Measurements from ENCODE around the gene MPPED1.

The MPPED1 gene

DNA sequence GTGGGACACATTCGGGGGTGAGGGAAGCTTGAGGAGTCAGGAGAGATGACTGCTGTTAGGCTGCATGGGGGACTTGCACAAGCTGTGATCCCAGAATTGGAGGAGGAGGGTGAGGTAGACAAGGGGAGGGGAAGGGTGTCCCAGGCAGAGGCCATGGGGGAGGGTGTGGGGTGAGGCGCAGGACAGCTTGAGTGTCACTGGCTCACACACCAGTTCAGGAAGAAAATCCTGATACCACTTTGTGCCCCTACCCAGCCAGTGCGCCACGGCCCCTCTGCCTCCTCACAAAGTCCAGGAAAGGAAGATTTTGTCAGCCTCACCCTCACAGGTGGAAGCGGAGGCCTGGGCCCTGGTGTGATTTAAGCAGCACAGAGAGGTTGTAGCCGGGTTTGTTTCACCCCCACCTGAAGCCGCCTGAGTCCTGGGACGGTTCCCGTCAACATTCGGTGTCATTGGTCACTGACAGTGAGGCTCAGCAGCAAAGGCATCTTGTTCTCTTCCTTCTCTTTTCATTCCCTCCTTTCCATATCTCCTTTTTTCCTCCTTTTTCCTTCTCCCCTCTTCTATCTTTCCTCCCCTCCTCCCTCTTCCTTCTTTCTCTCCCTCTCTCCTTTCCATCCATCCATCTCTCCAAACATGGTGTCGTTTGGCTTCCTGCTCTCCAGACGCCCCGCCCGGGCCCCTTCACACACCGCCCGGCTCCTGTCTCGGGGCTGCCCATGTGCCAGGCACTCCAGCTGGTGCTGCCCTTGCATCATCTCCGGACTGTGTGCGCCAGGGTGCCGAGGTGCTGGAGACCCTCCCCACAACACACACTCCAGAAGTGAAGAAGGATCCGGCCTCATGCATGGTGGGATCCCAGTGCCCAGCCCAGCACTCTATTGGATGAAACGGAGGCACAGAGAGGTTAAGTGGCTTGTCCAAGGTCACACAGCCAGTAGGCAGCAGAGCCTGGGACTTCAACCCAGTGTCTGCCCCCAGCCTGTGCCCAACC is 89.3 kb downstream of the MPPED1 start:
- DNase-seq = no peak

DNA sequence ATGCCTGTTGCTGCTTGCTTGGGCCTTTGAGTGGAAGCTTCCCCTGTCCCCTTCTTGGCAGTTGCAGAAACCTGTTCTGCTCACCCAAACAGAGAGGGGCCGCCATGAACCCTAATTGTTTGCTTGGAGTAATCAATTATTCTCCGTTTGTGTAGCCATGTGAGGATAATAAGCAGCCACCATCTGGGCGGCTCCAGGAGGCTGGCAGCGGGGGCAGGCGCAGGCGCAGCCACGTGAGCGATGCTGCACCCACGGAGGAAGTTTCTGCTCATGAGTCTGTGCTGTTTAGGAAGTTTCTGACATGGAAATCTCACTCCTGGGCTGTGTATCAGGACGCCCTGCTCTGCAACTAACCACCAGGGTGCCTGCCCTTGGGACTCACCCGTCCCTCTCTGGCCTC is 90.1 kb downstream of the MPPED1 start:
- no peak for DNase-seq

DNA sequence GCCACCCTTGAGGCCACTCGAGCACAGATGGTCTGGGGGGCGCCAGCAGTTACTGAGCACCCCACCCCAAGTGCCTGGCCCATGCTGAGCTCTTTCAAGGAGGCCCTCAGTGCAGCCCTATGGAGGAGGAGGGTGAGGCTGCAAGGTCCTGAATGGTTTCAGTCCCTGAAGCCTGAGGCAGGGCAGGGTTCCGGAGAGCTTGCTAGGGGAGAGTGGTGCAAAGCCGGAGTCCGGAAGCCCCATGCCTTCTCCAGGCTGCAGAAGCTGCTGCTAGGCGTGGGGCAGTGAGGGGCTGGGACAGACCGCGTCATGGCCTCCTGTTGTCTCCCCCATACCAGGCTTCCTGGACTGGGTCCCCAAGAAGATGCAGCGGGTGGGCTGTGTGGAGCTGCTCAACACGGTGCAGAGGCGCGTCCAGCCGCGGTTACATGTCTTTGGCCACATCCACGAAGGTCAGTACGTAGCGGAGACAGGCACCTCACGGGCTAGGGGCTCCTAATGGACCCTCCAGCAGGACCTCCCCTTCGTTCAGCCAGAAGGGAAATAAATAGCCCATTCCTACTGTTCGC is 90.6 kb downstream of the MPPED1 start:
- DNase-seq = no peak

DNA sequence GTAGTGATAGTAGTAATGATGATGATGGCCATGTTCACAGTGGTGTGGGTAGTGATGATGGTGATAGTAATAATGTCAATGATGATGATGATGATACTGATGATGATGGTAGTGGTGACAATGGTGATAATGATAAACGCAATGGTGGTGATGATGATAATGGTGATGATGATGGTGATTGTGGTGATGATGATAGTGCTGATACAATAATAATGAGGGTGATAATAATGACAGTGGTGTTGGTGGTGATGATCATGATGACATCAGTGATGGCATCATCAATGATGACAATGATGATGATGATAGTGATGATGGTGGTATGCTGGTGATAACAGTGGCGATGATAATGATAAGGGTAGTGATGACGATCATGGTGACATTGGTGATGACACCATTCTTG is 92.3 kb downstream of the MPPED1 start:
- no peak for DNase-seq

DNA sequence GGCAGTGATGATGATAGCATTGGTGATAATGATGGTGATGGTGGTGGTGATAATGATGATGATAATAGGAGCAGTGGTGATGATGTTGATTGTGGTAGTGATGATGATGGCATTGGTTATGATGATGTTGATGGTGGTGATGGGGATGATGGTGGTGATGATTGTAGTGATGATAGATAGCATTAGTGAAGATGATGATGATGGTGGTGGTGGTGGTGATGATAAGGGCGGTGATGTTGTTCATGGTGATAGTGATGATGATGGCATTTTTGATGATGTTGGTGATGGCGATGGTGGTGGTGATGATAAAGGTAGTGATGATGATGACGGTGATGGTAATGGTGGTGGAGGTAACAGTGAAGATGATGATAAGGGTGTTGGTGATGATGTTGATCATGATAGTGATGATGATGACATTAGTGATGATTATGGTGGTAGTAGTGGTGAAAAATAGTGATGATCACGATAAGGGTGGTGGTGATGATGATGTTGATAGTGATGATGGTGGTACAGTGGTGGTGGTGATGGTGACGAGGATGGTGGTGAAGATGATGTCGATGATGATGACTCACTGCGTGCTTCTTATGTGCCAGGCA is 93.0 kb downstream of the MPPED1 start:
- DNase-seq = no peak

DNA sequence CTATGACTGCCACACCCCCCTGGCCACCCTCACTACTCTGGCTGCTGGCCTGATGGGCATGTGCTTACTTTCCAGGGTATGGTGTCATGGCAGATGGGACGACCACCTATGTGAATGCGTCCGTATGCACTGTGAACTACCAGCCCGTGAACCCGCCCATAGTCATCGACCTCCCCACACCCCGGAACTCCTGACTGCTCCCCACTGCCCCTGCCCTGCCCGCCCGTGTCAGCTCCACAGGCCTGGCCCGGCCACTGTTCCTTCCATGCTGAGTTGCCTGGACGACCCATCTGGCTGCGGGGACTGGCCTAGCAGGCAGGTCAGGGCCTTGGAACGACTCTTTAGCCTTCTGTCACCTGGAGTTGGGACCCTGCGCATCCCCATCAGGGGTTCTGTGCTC is 93.6 kb downstream of the MPPED1 start:
- no peak for DNase-seq

DNA sequence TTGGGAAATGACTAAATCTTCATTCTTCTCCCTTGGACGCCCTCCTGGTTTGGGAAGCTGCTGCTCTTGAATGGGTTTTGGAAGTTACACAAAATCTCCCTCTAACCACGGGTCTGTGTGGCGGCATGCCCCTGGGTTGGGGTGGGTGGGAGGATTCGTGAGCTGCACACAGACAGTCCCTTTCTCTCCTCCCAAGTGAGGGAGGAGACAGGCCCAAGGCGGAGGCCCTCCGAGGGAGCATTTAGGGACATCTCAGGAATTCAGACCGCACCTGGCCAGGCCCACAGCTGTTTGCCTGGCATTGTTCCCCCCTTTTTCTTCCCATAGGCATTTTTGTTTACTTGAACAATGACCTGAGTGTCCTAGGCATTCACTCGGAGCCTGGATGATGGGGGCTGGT is 94.1 kb downstream of the MPPED1 start:
- no peak for DNase-seq

DNA sequence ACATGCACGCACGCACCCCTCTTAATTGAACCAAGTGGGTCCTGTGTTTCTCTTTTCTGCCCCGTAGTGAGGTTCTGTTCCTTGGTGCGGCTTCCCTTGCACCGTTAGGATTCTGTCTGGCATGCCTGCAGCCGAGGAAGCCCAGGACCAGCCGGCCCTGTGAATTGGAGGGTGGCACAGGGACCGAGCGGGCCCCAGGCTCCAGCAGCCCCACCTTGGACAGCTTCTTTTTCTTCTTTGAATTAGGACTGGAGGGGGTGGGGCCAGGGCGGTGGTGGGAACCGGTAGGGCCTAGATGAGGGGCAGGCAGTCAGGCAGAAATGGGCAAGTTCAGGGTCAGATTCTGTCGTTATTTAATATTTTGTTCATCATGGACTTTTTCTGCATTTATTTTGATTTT is 94.7 kb downstream of the MPPED1 start:
- DNase-seq = no peak

DNA sequence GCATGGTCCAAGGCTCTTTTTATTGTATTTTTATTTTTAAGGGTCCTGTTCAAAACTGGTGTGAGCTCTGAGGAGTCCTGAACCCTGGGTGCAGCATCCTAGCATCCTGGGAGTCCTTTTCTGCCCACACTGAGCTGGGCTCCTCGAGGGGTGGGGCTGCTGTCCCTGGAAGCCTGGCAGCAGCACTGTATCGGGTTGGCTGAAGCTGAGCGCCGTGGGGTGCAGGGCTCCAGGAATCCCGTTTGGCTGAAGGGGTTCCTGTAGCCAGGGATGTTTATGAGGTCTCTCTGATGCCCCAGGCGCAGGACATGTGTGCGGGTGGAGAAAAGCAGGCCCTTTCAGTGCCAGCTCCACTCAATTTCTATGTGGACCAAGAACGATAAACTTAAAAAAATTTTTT is 95.4 kb downstream of the MPPED1 start:
- no peak for DNase-seq

DNA sequence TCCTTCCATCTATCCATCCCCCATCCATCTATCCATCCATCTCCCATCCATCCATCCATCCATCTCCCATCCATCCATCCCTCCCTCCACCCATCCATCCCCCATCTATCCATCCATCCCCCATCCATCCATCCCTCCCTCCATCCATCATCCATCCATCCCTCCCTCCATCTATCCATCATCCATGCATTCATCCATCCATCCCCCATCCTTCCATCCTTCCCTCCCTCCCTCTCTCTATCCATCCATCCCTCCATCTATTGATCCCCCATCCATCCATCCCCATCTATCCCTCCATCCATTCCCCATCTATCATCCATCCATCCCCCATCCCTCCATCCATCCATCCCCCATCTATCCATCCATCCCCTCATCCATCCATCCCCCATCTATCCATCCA is 96.7 kb downstream of the MPPED1 start:
- no peak for DNase-seq

DNA sequence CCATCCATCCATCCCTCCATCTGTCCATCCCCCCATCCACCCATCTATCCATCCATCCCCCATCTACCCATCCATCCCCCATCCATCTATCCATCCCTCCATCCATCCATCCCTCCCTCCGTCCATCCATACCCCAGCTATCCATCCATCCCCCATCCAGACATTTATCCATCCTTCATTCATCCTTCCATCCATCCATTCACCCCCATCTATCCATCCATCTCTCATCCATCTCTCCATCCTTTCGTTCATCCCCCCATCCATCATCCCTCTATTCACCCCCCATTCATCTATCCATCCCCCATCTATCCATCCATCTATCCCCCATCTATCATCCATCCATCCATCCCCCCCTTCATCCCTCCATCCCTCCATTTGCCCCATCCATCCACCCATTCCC is 97.5 kb downstream of the MPPED1 start:
- no peak for DNase-seq

DNA sequence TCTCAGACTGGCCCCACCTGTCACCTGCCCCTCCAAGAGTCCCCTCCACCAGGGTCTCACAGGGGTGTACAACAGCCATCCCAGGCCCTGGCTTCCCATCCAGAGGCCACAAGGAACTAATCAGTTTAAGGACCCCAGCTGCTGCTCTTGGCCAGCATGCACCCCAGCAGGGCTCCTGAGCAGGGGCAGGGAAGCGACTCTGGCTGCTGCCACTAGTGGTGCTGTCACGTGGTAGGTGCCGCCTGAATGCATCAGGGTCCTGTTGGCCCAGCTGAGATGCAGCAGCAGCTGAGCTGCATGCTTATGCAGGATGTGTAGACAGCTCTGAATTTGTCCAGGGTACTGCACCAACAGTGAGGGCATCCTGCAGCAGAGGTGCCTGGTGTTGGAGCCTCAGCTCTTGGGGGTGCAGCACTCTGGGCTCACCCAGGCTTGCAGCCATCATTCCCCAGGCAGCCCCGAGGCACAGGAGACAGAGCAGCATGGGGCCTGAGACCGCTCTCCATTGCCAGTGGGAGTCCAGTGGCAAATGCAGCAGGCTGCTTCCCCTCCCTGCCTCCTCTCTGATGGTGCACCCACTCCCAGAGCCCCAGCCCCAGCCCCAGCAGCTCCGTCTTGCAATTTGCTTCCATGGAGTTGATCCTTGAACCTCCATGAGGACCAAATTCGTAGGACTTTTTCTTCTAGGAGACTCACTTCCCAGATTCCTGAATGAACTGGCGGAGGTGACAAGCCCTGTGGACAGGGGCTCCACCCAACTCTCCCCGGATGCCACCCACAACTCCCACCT is 98.7 kb downstream of the MPPED1 start:
- no peak for DNase-seq

DNA sequence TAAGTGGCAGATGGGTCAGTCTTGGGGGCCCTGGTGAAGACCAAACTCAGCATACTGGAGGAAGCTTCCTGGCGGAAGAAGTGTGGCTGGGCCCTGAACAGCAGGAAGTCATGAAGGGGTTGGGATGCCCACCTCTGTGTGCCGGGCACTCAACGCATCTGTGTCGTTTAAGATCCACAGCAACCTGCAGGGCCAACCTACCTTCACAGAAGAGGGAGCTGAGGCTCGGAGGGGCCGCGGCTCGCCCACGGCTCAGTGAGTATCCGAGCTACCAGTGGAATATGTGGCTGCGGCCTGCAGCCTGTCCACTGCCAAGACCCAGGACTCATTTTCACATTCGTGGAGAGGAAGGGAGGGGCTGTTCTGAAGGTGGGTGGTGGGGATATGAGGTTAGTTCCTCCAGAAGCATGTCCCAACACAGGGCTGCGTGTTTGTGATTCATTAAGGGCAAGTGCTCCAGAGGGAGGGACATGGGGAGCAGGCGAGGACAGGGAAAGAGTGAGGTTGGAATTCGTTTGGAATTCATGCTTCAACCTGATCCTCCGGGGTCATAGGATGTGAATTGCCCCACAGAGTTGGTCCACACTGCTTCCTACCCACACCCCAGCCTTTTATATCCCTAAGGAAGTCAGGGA is 99.6 kb downstream of the MPPED1 start:
- no peak for DNase-seq

DNA sequence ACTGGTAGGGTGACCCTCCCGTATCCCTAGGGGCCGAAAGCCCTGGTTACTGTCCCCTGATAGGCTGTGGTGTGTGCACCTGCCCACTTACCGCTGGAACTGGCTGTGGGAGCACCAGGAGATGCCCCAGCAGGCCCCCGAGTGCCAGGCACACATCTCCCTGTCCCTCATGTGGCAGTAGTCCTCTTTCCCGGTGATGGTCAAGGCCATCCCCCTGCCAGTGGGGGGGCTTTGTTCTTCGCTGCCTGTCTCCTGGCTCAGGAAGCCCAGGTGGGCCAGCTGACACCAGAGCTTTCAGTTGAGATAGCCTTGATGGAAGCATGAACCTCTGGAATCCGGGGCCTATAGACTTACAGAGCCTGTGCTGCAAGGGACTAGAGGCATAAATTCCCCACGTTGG is 100.5 kb downstream of the MPPED1 start:
- DNase-seq = no peak

DNA sequence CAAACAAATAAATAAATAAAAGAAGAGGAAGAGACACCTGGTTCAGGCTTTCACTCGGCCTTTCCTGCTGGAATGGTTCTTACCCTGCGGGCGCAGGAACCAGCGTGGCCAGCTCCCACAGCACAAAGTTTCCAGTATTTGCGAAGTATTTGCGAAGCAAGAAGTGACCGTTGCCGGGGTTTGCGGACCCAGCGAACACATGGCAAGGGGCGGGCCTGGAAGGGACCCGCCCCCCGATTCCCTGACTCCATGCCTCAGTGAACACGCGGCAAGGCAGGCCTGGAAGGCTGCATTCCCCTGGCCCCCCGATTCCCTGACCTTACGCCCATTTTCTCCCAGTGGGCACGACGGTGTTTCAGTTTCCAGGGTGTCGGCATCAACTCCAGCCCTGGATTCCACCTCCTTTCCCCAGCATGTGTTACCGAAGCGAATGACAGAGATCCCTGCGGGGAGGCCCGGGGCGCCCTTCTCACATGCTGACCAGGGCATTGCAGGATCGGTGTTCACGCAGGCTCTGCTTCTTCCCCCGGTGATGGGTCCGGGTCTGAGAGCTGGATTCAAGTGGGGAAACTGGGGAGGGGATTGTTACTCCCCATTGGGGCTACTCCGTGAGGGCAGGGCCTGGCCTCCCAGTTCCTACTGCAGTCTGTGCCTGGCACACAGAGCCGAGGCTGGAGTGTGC is 102.8 kb downstream of the MPPED1 start:
- no peak for DNase-seq

DNA sequence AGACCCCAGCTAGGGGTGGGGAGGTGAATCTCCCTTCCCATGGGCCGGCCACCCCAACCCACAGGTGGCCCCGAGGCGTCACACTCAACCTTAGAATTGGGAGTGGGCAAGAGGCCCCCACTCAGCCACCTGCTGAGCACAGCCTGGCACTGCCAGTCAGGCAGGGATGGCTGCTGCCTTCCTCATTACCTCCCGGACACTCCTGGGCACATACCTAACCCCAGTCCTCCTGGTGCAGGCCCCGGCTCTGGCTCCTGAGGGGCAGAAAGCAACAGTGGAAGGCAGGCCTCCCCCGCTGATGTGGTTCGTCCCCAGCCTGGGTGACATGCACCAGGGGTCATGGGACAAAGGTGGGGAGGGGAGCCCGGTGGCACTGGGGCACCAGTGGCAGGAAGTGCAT is 103.6 kb downstream of the MPPED1 start:
- DNase-seq = no peak

DNA sequence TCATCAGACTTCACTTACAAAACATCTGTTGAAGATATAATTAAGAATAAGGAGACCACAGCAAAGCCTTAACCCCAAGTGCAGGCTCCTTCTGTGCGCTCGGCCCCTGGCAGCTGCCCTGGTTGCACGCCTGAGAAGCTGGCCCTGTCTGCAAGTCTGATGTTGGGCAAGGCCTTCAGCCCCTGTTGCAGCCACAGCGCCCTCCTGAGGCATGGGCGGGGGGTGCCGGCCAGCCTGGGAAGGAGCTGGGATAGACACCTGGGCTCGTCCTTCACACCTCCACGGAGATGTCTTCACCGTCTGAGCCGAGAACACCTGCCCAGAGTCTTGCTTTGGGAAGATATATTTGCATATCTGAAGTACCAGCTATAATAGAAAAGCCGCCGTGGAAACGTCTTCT is 104.1 kb downstream of the MPPED1 start:
- DNase-seq = no peak

DNA sequence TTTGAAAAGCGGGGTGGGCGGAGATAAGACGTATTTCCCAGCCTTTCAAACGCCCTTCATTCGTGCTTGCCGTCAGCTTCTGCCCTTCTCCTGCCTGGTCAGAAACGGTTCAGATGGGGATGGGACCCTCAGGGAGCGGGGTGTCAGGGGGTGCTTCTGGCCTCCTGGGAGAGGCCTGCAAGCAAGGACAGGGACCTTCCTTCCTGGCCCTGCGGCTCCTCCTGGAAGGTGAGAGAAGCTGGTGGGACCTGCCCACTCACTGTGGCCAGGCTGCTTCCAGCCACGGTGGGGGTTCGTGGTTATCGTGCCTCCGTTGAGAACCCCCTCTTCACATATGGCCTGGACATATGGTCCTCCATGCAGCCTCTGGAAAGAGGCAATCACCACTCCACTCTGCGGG is 104.6 kb downstream of the MPPED1 start:
- no peak for DNase-seq

DNA sequence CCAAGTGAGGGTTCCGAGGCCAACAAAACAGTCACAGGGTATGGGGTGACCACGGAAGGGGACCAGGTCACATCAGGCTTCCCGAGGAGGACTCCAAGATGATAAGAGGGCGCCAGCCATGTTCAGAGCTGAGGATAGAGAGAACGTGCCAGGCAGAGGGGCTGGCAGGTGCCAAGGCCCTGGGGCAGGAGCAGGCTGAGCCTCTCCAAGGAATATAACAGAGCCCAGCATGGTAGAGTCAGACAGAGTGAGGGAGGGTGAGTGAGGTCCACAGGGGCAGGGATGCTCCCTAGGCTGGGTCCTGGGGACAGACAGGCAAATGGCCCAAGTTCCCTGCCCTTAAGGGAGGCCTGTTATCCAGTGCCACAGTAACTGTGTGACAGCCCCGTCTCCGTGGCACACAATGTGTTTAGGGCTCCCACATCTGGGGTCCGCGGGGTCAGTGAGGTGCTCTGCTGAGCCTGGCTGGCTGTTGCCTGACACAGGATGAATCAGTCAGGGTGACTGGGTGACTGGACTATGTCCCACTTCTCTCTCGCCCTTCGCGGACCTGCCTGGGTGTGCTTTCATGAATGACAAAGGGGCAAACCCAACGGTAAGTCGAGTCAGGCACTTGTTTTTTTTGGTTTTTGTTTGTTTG is 105.3 kb downstream of the MPPED1 start:
- DNase-seq = no peak

DNA sequence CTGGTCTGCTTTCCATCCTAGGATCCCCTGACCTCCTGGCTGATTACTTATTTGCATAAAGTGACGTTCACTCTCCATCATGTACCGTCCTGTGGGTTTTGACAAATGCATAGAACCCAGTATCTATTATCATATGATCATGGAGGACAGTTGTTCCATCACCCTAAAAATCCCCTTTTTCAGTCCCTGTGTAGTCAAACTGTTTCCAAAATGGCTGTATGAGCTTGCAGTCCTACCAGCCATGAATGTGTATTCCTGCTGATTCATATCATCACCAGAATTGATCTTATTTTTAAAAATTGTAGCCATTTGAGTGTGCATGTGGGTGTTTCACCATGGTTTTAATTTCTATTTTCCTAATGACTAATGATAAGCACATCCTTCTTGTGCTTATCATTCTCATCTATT is 108.8 kb downstream of the MPPED1 start:
- no peak for DNase-seq

DNA sequence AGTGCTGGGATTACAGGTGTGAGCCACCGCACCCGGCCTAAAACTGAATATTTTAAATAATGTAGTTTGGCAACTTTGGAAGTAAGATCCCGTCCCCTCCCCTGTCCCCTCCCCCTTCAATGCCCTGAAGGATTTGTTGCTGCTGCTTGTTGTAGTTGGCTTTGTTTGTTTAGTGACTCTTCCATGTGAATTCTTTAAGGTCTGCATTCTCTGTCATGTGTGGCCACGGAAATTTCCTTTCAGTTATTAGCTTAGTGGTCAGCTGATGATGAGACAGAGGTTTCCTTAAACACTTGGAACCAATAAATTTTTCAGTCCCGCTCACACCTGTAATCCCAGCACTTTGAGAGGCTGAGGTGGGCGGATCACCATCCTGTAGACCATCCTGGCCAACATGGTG is 109.9 kb downstream of the MPPED1 start:
- no peak for DNase-seq

Data from C1 segment of cervical spinal cord (tissue), 14 donors.